Sigmoid colon (tissue), 7 donors: ENCODE data around the gene ING5. TPM values are rescaled to one million over a fixed set of nuclear protein-coding genes. Genes with fewer than 3 reads are reported as not detected.

Experiments used
- DNase-seq: peaks from one replicate; pipeline ENCODE4 v3.0.0-alpha.2; 2019
- H3K27ac ChIP-seq, 4 donors: fragments of 200-600 bp; sonication (generic); one replicate each; pipeline ENCODE4 v1.5.1; 2016 to 2019; ENCODE audit warnings: mild to moderate bottlenecking in 1 of 4
- H3K27me3 ChIP-seq, 3 donors: fragments of 200-600 bp; sonication (generic); one replicate each; pipeline ENCODE4 v1.5.1; 2019; ENCODE audit warnings: mild to moderate bottlenecking in 1 of 3
- H3K36me3 ChIP-seq, 4 donors: fragments of 200-600 bp; sonication (generic); one replicate each; pipeline ENCODE4 v1.5.1; 2016 to 2019
- H3K4me1 ChIP-seq, 4 donors: fragments of 200-600 bp; sonication (generic); one replicate each; pipeline ENCODE4 v1.5.1; 2017 to 2019
- H3K4me3 ChIP-seq, 4 donors: fragments of 200-600 bp; sonication (generic); one replicate each; pipeline ENCODE4 v1.5.1; 2017 to 2019; ENCODE audit warnings: mild to moderate bottlenecking in 2 of 4, moderate library complexity in 1 of 4
- H3K9me3 ChIP-seq, 4 donors: fragments of 200-600 bp in 3 of 4; sonication (generic) in 3 of 4; one replicate each; pipeline versions ENCODE4 v1.5.1 to v1.6.1; 2013 to 2019
- EP300 ChIP-seq, 4 donors: sonication (generic); formaldehyde crosslinking; IDR thresholded peaks; one replicate each; pipeline ENCODE4 v1.6.1; 2017; ENCODE audit warnings: antibody characterized with exemption in 4 of 4
- POLR2A ChIP-seq, 2 donors: fragments of 450-650 bp; IDR thresholded peaks; one replicate each; pipeline ENCODE4 v1.6.1; 2016; ENCODE audit warnings: antibody characterized with exemption in 2 of 2, mild to moderate bottlenecking in 2 of 2, moderate library complexity in 2 of 2
- POLR2AphosphoS5 ChIP-seq, 4 donors: sonication (generic); formaldehyde crosslinking; IDR thresholded peaks; one replicate each; pipeline ENCODE4 v1.6.1; 2017; ENCODE audit warnings: antibody characterized with exemption in 4 of 4
- WGBS, 2 donors: extraction: QIAGEN DNeasy Blood & Tissue Kit; methylation state at CpG; one replicate each; pipeline ENCODE4 v1.1.7; 2013; 5-methylcytosine and 5-hydroxymethylcytosine counted together
- intact Hi-C: fragments of 100-400 bp; cut with DNase I; formaldehyde crosslinking; loops from one replicate; pipeline ENCODE4 v1.15.1; 2023
- polyA plus RNA-seq, 3 donors: library from polyadenylated mRNA; stranded (reverse); fragments of 200-250 nt; gene quantifications; one replicate each; pipeline ENCODE4 v1.2.3, GENCODE V29; 2013
- total RNA-seq, 4 donors: library from RNA; depleted of rRNA; stranded (reverse); fragments of >200 nt; gene quantifications; one replicate each; pipeline ENCODE4 v1.1.0, GENCODE V29; 2016
- TF ChIP-seq, protein P1 (sequence below), 4 experiments: fragments of 450-650 bp in 3 of 4; fragments of 200-600 bp in 1 of 4; IDR thresholded peaks; one replicate each; pipeline ENCODE4 v1.5.1; 2016 to 2019; ENCODE audit warnings: antibody characterized with exemption in 4 of 4, mild to moderate bottlenecking in 3 of 4, moderate library complexity in 2 of 4
- donor health status: healthy with polysubstance abuse.
- donor health status: Bipolar disorder and iron deficiency.
- donor health status: healthy.

ING5 gene
- total and polyA plus RNA-seq, 7 donors = 9.6 to 49.8 (median 27.1) TPM

DNA sequence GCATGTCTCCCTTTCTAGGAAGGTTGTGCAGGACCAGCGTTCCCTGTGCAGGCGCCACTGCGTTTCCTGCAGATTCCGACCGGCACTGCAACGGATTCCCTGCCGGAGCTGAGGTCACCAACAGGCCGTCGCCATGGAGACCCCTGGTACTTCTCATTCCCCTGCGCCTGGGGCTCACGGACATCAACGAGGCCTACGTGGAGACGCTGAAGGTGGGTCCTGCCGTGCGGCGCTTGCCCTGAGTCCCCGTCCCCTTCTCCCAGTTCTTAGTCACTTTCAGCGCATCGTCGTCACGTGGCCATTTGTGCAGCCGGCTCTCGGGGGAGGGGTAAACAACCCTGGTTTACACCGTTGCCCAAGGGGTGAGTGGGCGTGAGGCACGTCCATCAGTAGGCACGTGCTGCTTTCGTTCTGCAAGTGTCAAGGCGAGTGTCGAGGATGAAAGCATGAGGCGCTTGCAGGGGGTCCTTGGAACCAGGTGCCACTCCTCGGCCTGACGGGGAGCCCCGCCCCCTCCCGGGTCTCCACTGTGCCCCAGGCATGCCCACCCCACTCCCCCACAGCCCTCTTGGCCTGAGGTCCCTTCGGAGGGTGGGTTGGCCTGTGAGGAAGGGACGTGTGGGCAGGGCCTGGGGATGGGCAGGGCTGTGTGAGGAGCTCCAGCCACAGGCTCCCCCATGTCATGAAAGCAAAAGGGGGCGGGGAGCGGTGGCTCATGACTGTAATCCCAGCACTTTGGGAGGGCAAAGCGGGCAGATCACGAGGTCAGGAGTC is 35.0 kb upstream of the ING5 start:
- WGBS, 2 donors = 87 to 92% methylated on average over 42 of the region's 42 CpGs
- intact Hi-C loops = no loop called here
- no peaks in the 10 kb centered on the region for H3K27me3 ChIP-seq
- H3K9me3 ChIP-seq = no peaks in the 10 kb centered on the region
- no peak overlapping the region for H3K27ac ChIP-seq
- H3K4me3 ChIP-seq = no peak overlapping the region
- H3K36me3 ChIP-seq = peaks cover 31 to 65% (median 47%) of the 10 kb centered on the region in 4 donors
- H3K4me1 ChIP-seq = no peaks in the 10 kb centered on the region
- no peak for TF ChIP-seq POLR2AphosphoS5 (IDR thresholded peaks at IDR 0.05)
- TF ChIP-seq, protein P1, sequence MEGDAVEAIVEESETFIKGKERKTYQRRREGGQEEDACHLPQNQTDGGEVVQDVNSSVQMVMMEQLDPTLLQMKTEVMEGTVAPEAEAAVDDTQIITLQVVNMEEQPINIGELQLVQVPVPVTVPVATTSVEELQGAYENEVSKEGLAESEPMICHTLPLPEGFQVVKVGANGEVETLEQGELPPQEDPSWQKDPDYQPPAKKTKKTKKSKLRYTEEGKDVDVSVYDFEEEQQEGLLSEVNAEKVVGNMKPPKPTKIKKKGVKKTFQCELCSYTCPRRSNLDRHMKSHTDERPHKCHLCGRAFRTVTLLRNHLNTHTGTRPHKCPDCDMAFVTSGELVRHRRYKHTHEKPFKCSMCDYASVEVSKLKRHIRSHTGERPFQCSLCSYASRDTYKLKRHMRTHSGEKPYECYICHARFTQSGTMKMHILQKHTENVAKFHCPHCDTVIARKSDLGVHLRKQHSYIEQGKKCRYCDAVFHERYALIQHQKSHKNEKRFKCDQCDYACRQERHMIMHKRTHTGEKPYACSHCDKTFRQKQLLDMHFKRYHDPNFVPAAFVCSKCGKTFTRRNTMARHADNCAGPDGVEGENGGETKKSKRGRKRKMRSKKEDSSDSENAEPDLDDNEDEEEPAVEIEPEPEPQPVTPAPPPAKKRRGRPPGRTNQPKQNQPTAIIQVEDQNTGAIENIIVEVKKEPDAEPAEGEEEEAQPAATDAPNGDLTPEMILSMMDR (IDR thresholded peaks at IDR 0.05) = no peak
- TF ChIP-seq POLR2A (IDR thresholded peaks at IDR 0.05) = no peak
- no peak for TF ChIP-seq EP300 (IDR thresholded peaks at IDR 0.05)
- DNase-seq = no peak

DNA sequence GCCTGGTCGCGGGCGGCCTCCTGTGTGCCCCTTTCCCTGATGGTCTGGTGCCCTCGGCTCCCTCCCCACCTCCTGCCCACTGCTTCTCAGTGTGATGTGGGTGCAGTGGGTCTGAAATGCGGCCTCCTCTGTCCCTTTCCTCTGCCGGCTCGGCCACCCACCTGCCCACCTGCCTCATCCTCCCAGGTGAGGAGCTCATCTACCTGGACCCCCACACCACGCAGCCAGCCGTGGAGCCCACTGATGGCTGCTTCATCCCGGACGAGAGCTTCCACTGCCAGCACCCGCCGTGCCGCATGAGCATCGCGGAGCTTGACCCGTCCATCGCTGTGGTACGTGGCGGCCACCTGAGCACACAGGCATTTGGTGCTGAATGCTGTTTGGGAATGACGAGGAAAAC is 33.5 kb upstream of the ING5 start:
- Histone ChIP-seq H3K27me3 (no peaks in the 10 kb centered on the region), H3K4me1 (no peaks in the 10 kb centered on the region), H3K9me3 (no peaks in the 10 kb centered on the region), H3K27ac (no peak overlapping the region), H3K36me3 (peaks cover 37 to 71% (median 57%) of the 10 kb centered on the region in 4 donors), H3K4me3 (no peak overlapping the region)
- no peak for DNase-seq
- WGBS, 2 donors = 97% methylated on average over 21 of the region's 21 CpGs
- TF ChIP-seq, protein P1 (IDR thresholded peaks at IDR 0.05) = no peak
- no peak for TF ChIP-seq POLR2AphosphoS5 (IDR thresholded peaks at IDR 0.05)
- TF ChIP-seq POLR2A (IDR thresholded peaks at IDR 0.05) = no peak
- TF ChIP-seq EP300 (IDR thresholded peaks at IDR 0.05) = no peak
- intact Hi-C loops = no loop called here

DNA sequence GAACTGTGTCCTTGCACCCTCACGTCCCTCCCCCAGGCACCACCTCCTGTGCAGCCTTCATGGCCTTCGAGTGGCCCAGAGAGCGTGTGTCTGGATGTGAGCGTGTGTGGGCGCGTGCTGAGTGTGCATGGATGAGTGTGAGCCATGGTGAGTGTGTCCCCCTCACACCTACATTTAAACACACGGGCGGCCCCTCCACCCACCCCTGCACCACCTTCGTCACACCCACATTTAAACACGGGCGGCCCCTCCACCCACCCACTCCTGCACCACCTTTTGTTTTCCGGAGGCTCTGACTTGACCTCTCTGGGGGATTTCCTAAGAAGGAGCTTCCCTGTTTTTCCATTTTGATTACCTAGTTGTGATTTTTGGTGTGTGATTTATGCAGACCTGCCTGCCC is 33.0 kb upstream of the ING5 start:
- Histone ChIP-seq H3K4me3 (no peak overlapping the region), H3K27me3 (no peaks in the 10 kb centered on the region), H3K27ac (no peak overlapping the region), H3K9me3 (no peaks in the 10 kb centered on the region), H3K36me3 (peaks cover 37 to 71% (median 57%) of the 10 kb centered on the region in 4 donors), H3K4me1 (peaks cover 0 to under 1% (median 0%) of the 10 kb centered on the region in 4 donors)
- TF ChIP-seq POLR2A (IDR thresholded peaks at IDR 0.05) = no peak
- TF ChIP-seq, protein P1 (IDR thresholded peaks at IDR 0.05) = no peak
- no peak for TF ChIP-seq POLR2AphosphoS5 (IDR thresholded peaks at IDR 0.05)
- 90% methylated on average over 12 of the region's 12 CpGs for WGBS, 2 donors
- intact Hi-C loops = no loop called here
- no peak for DNase-seq

DNA sequence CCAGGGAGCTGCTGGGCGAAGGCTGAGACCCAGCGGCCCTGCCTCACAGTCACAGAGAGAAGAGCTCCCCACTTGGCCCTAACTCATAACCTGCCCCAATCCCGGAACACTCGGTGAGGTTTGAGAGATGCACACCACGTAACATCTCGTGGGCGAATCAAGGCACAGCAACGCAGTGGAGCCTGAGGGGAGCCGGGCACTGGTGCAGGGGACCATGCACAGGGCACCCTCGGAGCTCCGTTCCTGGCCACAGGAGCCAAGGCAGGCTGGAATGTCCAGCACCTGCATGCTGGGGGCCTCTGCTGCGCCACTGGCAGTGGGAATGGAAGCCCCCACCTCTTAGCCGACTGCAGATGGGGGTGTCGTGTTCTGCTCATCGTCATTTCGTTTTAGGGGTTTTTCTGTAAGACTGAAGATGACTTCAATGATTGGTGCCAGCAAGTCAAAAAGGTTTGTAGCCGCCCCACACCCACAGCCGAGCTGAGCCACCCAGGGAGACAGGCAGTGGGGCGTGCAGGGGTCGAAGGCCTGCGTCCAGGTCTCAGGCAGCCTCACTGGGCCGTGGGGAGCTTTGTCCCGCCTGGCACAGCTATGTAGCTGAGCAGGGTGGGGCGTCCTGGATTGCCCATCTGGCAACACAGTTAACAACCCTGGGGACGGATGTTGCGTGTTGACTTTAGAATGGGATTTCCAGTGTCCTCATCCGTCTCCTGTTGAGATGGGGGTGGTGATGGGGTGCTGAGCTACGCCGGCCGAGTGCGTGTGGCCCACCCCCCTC is 31.3 kb upstream of the ING5 start:
- WGBS, 2 donors = 83 to 90% methylated on average over 31 of the region's 31 CpGs

More for the DNA sequence above, 31.3 kb upstream of the ING5 start:
- H3K27me3 ChIP-seq = no peaks in the 10 kb centered on the region
- peaks cover 0 to 7% (median 0%) of the 10 kb centered on the region in 4 donors for H3K4me1 ChIP-seq
- DNase-seq = no peak
- no peak overlapping the region for H3K27ac ChIP-seq
- TF ChIP-seq POLR2A (IDR thresholded peaks at IDR 0.05) (no peak), POLR2AphosphoS5 (IDR thresholded peaks at IDR 0.05) (no peak), EP300 (IDR thresholded peaks at IDR 0.05) (no peak)
- TF ChIP-seq, protein P1 (IDR thresholded peaks at IDR 0.05) = no peak
- no peaks in the 10 kb centered on the region for H3K9me3 ChIP-seq
- intact Hi-C loops = no loop called here
- H3K4me3 ChIP-seq = no peak overlapping the region
- H3K36me3 ChIP-seq = peaks cover 37 to 72% (median 57%) of the 10 kb centered on the region in 4 donors
